Left renal pelvis (tissue), 4 donors: ENCODE measurements around the gene MSMP. TPM values are rescaled to one million over a fixed set of nuclear protein-coding genes. Genes with fewer than 3 reads are reported as not detected.

Experiments
- DNase-seq, 4 donors: peaks; one replicate each; pipeline ENCODE4 v3.0.0-alpha.2; 2013; ENCODE audit warnings: low read depth in 4 of 4, low spot score in 3 of 4
- polyA plus RNA-seq, 4 donors: library from polyadenylated mRNA; unstranded; fragments of 120-200 nt; gene quantifications; one replicate each; pipeline ENCODE4 v1.2.1, GENCODE V29; 2013; ENCODE audit not compliant: insufficient read length in 4 of 4

The MSMP gene, protein sequence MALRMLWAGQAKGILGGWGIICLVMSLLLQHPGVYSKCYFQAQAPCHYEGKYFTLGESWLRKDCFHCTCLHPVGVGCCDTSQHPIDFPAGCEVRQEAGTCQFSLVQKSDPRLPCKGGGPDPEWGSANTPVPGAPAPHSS
- not detected for polyA plus RNA-seq

DNA sequence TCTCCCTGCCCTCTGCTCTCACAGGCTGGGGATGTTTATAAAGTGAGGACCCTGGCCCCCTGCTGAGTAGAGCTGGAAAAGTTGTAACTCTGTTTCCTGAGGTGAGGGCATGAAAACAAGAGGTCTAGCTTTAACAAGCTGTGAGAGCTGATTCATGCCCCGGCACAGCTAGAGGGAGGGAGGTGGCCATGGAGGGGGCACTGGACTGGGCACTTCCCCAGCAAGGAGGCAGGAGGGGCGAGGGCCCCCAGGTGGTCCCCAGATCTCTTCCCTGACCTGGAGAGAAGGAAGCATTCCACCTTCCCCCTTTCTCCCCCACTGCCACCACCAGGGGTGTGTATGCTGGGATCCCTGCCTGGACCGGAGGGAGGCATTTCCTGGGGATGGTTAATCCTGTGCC is at the start of gene MSMP:
Gene MSMP (minus strand): TSS at position 13 of the 400 bp plus-strand sequence. CDS start 147 bp downstream, outside the sequence.
- DNase-seq: no peak

- DNase-seq: no peak
These were observed 47.5 kb upstream of the MSMP start for GRCh38 chr9:35801328-35802128.

GRCh38 chr9:35800530-35800929 is 46.5 kb upstream of the MSMP start:
- DNase-seq: no peak

- no peak for DNase-seq
These were observed 44.7 kb upstream of the MSMP start for GRCh38 chr9:35798658-35799374.

DNA sequence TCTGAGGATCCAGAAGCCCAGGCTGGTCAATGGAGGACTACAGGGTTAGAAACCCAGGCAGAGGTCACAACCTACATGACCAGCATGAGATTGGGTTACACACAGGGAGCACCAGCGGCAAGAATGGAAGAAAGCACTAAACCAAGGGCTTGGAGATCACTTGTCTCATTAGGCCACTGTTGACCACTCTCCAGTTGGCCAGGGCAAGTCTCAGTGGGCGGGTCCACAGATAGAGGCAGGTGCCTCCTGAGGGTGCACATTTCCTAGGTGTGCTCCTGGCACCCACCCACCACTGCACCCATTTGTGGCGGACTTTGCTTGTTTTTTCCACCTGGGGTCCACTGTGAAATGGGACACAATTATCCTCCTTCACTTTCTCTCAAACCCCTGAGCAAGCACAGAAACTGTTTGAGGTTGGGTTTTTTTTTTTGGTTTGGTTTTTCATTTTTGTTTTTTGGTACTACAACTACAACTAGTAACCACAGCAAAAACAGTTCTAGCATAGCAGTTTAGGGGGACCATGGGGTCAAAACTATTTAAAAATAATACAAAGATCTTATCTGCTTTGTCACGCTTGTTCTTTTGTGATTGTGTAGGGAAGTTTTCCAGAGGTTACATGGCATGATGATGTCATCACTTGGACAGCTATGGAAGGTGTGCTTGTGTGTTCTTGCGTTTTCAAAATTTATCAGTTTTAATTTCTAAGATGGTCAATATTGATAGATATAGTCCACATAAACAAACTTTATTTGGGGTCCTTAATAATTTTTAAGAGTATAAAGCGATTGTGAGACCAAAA is 43.4 kb upstream of the MSMP start:
- no peak for DNase-seq

- no peak for DNase-seq
These were observed 41.6 kb upstream of the MSMP start for GRCh38 chr9:35795695-35796094.

- no peak for DNase-seq
These were observed 39.4 kb upstream of the MSMP start for GRCh38 chr9:35793461-35793860.

DNA sequence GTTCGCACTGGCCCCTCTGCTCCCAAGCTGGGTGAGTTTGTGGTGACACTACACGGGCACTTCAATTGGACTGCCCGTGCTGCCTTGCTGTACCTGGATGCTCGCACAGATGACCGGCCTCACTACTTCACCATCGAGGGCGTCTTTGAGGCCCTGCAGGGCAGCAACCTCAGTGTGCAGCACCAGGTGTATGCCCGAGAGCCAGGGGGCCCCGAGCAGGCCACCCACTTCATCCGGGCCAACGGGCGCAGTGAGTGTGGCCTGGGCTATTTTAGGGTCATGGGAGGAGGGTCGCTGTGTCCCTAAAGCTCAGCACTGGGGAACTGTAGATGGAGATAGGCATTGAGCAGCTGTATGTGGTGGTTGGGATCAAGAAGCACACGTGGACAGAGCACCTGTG is 38.8 kb upstream of the MSMP start:
- DNase-seq: no peak

GRCh38 chr9:35792024-35792813 is 38.1 kb upstream of the MSMP start:
- DNase-seq: no peak

DNA sequence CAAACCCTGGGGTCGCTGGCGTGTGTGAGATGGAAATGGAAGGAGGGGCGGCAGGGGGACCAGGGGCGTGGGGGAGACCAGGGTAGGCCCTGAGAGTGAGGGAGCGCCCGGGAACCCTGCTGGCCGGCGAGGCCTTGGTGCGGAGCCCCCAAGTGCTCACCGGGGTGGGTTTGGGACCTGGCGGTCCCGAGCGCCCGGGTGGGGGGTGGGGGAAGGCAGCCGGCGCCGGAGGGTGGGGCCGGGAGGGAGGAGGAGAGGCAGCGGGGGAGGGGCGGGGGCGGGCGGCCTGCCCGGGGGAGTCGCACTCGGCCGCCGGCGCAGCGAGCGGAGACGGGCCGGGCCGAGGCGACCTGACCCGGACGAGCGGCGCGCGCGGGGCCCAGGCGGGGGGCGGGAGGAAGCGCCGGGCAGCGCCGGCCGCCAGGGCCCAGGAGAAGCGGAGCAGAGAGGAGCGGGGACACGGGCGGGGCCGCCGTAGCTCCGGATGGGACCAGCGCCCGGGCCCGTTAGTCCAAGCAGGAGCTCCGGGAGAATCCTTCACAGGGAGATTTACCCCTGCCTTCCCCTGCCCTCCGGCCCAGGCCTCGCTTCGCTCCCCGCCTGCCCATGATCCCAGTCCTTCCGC is 37.3 kb upstream of the MSMP start, which contains the start of gene NPR2:
Gene NPR2 (plus strand): TSS at position 295 of the 625 bp plus-strand sequence. CDS start 818 bp downstream, outside the sequence.
- DNase-seq: no peak

- peak in 2 of 4 donors; percentile 69 to 78 for DNase-seq
These were observed 36.6 kb upstream of the MSMP start for GRCh38 chr9:35790385-35791296.

GRCh38 chr9:35790025-35790384 is 35.9 kb upstream of the MSMP start:
- DNase-seq: no peak

DNA sequence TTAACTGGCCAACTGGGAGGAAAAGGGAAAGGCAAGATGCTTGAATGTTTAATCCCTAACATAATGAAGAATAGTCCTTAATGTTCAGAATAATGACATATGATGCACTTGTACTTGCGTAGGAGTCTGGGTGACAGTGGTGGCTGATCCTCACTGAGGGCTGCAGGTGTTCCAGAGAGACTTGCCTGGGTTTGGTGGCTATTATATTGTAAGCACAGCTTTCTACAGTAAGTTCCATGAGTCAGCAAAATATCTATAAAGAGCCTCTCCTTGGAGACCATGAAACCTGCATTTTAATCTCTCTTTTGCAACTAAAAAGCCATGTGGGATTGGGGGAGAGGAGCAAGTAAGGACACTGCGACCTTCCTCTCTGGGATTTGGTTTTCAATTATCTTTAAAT is 35.5 kb upstream of the MSMP start:
- no peak for DNase-seq

DNA sequence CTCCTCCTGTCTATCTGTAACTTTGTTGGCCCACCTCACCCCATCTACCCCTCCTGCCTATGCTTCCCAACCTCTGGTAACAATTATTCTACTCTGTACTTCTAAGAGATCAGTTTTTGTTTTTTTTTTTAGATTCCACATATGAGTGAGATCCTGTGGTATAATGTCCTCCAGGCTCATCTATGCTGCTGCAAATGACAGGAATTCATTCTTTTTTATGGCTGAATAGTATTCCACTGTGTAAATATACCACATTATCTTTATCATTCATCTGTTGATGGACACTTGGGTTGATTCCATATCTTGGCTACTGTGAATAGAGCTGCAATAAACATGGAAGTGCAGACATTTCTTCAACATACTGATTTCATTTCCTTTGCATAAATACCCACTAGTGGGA is 29.3 kb upstream of the MSMP start:
- no peak for DNase-seq

DNA sequence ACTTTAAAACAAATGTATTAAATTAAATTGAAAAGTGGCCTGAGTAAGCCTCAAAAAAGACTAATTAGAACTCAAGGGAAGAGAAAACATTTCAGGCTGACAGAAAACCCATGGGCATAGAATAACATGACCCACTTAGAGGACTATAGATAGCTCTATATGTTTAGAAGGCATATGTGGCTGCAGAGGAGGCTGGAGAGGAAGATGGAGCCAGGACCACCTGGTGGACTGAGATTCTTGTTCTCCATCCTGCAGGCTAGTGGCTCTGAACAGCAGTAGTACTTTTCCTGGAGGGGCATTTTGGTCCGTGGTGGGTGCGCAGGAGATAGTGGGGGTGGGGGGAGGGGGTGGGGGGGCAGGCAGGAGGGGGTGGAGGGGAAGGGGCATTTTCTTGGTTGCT is 27.0 kb upstream of the MSMP start:
- no peak for DNase-seq

DNA sequence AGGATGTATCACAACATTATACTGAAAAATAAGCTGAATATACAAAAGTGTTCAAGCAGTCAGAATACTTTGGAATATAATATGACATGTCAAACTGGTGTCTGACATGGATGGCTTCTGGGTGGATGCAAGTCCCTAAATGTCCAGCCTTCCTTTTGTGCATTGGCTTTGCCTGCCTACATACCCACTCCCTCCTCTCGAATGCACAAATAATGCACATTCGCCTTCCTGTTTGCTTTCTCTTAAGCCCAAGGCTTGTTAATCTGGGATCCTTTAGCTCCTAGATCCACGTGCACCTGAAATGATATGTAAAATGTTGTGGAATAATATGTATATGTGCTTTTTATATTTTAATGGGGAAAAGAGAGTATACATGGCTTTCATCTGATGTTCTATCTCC is 24.4 kb upstream of the MSMP start:
- no peak for DNase-seq

- DNase-seq: peak in 1 of 4 donors; percentile 36
These were observed 21.9 kb upstream of the MSMP start for GRCh38 chr9:35776018-35776417.

DNA sequence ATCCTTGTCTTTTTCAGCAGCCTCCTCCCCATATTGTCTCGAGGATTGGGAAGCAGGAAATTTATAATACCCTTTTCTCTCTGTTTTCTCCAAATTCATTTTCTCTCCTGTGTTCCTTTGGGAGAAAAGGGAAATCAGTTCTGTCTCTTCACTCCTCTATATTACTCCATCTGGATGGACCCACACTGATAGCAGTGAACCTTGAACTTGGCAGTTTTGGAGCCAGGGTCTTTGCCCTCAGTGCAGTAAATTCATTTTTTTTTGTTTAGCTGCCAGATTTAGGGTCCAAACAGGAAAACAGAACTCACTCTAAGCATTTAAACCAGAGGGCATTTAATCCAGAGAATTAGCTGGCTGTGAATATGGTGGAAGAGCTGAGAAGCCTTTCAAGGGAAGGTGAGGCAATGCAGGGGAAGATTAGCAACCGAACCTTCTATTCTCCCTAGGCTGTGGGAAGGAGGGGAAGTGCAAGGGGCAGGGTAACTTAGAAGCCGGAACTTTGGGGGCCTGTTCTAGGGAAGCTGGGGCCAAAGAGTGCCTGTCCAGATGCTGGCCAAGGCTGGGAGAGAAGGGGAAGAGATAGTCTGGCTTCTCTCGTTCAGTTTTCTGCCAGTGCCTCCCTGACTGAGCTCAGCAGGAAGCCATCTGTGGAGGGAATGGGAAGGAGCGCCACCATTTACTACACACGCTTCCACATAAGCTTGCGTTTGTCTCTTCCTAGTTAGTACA is 21.0 kb upstream of the MSMP start:
- DNase-seq: no peak
